Measurements from ENCODE around the gene NRDE2.

The NRDE2 gene

GRCh38 chr14:90297876-90298629 is 33.7 kb downstream of the NRDE2 start:
- no peak for DNase-seq

DNA sequence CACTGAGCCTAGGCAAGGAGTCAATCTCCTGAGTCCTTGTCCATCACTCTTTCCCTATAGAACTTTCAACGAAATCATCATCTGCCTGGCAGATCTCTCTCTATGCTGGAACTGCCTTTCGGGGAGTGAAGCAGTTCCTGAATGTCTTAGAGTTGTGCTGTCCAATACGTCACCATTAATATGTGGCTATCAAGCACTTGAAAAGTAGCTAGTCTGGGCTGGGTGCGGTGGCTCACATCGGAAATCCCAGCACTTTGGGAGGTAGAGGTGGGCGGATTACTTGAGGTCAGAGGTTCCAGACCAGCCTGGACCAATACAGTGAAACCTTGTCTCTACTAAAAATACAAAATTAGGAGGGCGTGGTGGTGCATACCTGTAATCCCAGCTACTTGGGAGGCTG is 35.1 kb downstream of the NRDE2 start:
- no peak for DNase-seq

GRCh38 chr14:90295870-90296516 is 35.7 kb downstream of the NRDE2 start:
- DNase-seq: no peak

DNA sequence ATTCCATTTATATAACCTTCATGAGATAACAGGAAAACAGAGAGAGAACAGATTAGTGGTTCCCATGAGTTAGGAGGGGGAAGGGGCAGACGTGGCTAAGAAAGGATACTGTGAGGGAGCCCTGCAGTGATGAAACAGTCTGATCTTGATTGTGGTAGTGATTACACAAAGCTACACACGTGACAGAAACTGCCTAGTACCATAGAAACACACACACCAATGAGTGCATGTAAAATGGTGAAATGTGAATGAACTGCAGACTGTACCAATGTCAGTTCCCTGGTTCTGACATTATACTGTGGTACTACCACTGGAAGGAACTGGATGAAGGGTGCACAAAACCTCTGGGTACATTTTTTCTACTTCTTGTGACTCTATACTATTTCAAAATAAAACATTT is 36.9 kb downstream of the NRDE2 start:
- DNase-seq: no peak

DNA sequence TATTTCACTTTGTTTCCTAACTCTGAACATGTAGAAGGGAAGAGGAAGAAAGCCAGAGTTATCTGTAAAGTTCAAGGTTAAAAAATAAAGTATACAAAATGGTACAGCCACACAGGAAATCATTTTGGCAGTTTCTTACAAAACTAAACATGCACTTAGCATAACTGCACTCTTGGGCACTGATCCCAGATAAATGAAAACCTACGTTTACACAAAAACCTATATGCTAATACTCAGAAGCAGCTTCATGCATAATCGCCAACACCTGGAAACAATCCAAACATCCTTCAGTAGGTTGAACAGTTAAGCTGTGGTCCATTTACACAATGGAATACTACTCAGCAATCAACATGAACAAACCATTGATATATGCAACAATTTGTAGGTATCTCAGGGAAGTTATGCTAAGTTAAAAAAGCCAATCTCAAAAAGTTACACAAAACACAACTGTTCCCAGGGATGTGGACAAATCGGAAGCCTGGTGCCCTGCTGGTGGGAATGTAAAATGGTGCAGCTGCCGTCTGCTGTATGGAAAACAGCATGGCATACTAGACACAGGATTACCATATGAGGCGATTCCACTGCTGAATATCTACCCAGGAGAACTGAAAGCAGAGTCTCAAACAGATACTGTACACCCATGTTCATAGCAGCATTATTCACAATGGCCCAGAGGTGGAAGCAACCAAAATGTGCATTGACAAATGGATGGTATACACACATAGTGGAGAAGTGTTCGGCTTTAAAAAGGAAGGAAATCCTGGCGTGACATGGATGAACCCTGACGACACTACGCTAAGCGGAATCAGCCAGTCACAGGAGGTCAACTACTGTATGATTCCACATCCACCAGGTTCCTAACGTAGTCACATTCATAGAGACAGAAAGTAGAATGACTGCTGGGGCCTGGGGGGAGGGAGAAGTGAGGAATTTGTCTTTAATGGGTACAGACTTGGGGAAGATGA is 37.7 kb downstream of the NRDE2 start:
- DNase-seq: no peak

DNA sequence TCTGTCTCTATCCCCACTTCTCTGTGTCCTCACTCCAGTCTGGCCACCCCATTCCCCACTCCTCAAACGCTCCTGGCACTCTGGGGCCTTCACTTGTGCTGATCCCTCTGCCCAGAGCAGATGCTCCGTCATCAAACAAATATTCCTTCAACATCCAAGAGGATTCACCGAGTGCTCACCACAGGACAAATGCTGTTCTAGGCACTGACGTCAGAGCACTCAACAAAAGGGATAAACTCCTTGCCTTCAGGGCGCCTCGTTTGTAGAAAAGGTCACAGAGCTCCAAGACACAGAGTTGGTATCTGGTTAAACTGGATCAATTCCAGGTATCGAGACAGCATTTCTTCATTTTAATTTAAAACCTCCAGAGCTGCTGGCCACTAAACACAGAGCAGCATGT is 40.0 kb downstream of the NRDE2 start:
- DNase-seq: no peak

DNA sequence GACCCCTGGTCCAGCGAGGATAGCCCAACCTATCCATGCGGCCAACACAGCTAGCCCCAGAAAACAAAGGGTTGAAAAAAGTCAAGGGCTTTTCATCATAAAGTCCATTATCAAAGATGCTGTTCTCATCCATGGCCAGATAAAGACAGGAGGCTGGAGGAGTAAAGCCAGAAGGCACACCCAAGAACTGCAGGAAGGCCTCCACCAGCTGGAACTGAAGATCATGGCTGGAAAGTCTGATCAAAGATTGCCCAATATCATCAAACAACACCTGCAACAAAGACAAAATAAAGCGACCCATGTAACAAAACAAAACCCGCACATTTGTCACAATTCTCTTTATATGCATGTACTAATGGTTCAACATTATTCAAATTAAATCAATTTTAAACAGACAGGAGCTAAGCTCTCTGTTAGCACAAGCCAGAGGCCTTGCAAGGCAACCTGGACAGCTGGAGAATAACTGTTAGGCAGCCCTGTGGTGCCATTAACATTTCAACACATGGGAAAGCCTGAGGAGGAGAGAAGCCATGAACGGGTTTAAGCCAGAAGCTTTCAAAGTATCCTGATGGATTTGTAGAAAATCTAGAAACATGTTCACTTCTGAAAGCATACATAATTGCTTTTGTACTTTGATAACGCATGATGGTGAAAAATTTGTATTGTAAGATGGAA is 41.3 kb downstream of the NRDE2 start:
- DNase-seq: no peak

DNA sequence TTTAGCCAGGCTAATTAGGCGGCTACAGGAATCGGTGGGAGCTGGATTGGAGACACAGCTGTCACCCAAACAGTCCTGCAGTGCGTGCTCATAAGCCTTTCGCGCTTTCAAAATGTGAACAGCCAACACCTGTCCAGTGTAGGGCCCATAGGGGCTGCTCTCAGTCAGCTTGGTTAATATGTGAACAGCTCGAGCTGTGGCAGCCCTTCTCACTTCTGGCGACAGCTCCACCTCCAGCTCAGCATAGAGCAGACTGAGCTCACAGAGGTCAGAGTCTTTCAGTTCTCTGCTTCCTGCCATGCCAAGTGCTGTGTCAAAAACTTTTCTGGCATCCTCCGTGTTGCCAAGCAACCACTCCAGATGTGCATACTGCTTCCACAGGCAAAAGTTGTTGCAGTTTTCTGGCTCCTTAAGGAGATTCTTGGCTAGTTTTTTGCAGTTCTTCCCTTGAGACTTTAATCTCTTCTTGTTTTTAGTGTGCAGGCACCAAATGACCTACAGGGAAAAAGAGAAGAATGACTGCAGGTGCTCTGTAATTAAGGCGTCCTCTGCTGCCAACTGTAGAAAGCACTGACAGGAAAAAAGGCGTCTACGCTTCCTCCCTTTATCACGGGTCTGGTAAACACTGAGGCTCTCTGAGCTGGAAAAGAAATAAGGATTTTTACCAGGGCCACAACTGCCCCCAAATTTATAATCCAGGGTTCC is 42.9 kb downstream of the NRDE2 start:
- DNase-seq: no peak

DNA sequence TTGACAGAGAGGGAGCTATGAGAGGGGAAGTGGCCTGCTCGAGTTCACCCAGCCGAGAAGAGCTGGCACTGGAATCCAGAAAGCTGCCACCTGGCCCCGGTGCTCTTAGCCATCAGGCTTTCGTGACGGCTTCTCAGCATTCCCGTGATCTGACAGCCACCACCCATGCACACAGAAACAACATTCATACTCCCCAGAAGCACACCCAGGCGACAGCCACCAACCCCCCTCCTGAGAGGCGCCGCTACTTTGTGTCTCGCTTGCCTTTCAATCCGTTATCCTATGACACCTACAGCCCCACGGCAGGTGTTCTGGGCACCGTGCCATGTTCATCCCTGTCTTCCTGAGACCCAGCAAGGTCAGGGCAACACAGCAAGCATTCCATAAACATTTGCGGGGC is 44.0 kb downstream of the NRDE2 start:
- no peak for DNase-seq

- no peak for DNase-seq
Measured at GRCh38 chr14:90281756-90282155, 50.0 kb downstream of the NRDE2 start.

GRCh38 chr14:90281261-90281660 is 50.5 kb downstream of the NRDE2 start:
- no peak for DNase-seq

DNA sequence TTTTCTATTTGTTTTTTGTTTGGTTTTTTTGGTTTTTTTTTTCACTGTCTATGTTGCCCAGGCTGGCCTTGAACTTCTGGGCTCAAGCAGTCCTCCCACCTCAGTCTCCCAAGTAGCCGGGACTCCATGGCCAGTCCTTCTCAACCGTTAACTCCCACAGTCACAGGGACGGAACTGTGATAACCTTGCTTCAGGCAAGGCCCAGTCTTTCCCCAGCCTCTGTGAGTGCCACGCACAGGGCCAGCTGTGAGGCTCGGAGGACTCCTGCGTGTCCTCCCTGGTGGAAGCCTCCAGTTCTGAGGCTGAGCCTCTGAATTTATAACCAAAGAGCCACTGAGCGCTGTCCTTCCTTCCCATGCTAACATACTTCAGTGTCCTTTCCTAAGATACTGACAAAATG is 51.6 kb downstream of the NRDE2 start:
- no peak for DNase-seq

DNA sequence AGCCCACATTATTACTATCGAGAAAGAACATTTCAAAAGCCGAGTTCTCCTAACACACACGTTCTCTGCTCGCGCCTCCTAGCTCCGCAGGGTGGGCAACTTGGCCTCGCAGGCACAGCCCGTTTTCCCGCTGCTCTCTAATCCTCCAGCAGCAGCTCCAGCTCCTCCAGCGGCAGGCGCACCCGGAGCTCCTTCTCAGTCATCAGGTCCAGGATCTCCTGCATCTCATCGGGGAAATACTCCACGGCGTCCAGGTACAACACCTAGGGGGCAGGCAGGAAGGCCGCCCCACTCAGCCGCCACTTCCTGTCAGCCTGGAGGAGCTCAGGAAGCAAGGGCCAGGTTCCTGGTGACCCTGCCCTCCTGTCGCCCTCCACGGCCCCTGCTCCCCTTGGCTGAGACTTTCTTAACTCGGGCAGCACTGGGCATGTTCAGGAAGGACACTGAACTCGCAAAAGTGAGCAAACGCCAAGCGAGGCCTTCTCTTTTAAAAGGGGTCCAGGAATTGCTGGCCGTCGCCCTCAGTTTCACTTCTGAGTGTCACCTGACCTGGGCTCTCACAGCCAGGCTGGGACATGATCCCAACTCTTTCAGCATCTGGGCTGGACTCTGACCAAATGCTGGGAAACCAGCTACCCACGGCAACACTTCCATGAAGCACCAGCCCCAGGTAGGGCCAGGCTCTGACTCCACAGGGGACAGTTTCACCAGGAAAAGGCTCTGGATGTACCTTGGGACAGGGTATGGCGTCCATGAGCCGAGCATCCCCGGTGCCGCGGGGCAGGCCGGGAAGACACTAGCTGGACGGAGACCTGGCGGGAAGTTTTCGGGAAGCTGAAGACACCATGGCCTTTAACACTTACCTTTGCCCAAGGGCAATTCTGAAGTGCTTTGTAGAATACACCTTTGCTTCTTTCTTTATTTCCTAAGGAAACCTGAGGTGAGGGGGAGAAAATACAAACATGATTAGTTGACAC is 53.3 kb downstream of the NRDE2 start:
- no peak for DNase-seq

- no peak for DNase-seq
Measured at GRCh38 chr14:90277581-90278198, 54.1 kb downstream of the NRDE2 start.

GRCh38 chr14:90276646-90277367 is 54.9 kb downstream of the NRDE2 start:
- DNase-seq: no peak

DNA sequence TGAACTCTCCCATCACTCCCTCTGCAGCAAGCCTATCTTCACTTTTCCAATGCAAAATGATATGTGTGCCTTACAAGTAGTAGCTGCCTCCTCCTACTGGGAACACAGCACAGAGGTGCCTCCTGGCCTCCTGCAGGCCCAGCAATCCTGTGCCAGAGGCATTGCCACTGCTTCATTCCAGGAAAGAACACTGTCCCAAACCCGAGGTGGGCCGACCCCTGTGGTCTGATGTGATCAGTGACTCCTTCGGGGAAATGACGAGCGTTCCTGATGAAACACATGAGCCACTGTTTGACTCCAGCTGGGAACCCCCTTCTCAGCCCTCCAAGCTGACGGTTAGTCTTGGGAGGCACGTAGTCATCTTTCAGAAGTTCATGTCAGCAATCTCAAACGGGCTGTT is 55.9 kb downstream of the NRDE2 start:
- DNase-seq: no peak

GRCh38 chr14:90275458-90275814 is 56.3 kb downstream of the NRDE2 start:
- DNase-seq: no peak

DNA sequence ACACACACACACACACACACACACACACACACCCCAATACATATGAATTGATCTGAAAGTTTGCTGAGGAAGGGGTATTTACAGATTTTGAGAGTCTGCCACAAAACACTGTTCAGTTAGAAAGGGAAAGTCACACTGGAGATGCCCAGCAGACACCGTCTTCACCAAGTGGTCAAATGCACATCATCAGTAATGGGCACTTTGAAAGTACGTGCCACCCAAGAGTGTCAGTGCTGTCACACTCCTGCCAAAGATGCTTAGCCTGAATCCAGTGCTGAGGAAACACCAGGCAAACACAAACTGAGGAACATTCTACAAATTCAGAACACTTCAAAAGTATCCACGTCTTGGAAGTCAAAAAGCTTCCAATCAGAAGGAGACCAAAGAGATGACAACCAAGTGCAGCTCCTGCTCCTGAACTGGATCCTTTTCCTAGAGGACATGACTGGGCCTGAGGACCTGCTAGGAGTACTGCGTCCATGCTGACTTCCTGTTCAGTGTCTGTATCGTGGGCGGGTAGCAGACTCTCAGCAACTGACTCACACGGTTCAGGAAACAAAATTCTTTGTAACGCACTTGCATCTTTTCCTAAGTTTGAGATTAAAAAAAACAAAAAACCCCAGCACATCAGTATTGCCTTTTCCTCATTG is 56.8 kb downstream of the NRDE2 start:
- DNase-seq: no peak

GRCh38 chr14:90274019-90274418 is 57.7 kb downstream of the NRDE2 start:
- DNase-seq: no peak

Data from activated gamma-delta T cell (primary cell).